ENCODE data around the gene LZTS2.

Gene LZTS2

DNA sequence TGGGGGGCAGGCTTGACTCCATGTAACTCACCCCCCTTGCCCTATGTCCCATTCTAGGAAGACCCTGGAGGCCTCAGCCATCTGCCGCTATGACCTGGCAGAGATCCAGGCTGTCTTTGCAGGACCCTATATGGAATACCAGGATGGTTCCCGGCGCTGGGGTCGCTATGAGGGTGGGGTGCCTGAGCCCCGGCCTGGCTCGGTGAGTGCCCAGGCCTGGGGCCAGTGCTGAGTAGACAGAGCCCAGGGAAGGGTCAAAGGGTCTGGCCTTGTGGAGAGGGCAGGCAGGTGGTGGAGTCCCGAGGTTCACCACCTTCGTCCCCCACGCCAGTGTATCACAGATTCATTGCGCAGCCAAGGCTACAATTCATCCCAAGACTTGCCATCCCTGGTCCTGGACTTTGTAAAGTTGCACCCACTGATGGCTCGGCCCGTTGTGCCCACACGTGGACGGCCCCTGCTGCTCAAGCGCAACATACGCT is 19.8 kb upstream of the LZTS2 start:
- DNase-seq = no peak

DNA sequence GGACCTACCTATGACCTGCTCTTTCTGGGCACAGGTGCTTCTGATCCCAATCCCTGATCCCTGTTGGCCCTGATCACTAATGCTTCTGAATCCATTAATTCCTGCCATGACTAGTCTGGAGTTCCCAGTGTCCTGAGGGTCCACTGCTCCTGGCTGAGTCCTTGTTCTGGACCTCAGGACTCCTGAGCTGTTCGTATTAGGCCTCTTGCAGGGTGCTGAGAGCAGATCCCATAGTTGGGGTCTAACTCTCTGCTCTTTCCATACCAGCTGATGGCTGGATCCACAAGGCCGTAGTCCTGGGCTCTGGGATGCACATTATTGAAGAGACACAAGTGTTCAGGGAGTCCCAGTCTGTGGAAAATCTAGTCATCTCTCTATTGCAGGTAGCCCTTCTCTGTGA is 19.3 kb upstream of the LZTS2 start:
- no peak for DNase-seq

DNA sequence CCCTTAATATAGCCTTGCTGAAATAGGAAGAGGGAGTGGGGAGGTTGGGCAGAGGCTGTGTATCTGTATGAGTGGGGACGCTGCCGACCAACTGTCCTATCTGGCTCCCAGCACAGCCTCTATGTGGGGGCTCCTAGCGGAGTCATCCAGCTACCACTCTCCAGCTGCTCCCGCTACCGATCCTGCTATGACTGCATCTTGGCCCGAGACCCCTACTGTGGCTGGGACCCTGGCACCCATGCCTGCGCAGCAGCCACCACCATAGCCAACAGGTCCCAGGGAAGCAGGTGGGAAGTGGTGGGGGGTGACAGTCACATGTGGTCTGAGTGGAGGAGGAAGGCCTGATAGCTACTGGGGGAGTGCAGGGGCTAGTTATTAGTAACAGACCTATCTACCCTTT is 18.9 kb upstream of the LZTS2 start:
- DNase-seq = no peak

DNA sequence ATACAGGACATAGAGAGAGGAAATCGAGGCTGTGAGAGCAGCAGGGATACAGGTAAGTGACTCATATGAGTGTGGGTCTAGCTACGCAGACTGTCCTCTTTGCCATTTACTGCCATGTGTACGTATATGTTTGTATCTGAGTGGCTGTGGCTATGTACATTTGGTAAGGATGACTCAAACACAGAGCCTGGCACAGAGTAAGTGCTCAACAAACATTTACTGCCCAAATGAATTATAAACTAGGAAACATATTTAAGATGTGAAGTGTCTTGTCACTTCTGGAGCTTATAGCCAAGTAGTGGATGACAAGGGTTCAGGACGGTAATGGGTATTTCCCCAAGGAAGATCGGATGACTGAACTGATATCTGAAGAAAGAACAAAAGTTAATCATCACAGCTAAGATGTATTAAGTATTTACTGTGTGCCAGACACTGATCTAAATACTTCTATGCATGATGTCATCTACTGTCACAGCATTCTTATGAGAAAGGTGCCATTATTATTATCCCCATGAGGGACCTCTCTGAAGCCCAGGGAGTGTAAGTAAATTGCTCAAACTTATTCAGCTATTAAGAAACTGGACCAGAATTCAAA is 18.3 kb upstream of the LZTS2 start:
- no peak for DNase-seq

DNA sequence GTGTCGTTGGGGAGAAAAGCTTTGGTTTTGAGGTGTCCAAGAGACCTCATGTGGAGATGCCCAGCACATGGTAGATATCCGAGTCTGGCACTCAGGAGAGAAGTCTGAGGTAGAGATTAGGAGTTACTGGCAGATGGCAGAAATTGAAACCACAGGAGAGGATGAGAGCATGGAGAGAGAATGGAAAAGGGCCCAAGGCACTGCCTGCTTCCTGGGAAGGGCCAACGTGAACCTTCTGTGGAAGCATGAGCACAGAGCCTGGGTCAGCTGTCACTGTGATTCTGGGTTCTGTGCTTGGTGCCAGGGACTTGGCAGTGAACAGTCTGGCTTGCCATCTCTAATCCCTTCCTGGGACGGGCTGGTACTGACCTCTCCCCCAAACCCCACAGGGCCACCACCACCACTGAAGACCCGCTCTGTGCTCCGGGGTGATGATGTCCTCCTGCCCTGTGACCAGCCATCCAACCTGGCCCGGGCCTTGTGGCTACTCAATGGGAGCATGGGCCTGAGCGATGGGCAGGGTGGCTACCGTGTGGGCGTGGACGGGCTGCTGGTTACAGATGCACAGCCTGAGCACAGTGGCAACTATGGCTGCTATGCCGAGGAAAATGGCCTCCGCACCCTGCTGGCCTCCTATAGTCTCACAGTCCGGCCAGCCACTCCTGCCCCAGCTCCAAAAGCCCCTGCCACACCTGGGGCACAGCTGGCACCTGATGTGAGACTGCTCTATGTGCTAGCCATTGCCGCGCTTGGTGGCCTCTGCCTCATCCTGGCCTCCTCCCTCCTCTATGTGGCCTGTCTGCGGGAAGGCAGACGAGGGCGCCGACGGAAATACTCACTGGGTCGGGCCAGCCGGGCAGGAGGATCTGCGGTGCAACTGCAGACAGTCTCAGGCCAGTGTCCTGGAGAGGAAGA is 16.4 kb upstream of the LZTS2 start:
- DNase-seq = peak; percentile 15 to 56

DNA sequence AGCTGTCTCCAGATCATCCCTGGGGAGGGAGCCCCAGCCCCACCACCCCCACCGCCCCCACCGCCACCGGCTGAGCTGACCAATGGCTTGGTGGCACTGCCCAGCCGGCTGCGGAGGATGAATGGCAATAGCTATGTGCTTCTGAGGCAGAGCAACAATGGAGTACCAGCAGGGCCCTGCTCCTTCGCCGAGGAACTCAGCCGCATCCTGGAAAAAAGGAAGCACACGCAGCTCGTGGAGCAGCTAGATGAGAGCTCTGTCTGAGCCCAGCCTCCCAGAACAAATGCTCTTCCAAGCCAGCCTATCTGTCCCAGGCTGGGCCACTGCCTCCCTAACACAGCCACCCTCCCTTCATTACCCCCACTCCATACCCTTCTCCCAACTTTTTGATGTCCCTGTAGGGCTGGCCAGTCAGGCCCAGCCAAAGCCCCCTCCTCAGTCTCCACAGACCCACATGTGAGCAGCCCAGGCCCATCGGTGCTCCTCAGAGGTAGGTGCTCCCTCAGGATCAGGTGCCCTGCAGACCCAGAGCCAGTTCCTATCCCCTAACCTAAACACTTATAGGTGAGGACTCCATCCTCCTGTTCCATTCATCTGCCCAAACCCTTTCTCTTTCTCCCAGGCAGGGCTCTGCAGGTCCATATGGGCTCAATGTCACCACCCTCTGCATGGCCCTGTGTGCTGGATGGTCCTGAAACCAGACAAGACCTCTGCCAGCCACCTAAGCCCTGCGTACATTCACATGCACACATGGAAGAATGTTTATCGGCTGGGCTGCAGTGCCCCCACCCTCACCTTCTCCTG is 15.5 kb upstream of the LZTS2 start:
- DNase-seq = no peak

DNA sequence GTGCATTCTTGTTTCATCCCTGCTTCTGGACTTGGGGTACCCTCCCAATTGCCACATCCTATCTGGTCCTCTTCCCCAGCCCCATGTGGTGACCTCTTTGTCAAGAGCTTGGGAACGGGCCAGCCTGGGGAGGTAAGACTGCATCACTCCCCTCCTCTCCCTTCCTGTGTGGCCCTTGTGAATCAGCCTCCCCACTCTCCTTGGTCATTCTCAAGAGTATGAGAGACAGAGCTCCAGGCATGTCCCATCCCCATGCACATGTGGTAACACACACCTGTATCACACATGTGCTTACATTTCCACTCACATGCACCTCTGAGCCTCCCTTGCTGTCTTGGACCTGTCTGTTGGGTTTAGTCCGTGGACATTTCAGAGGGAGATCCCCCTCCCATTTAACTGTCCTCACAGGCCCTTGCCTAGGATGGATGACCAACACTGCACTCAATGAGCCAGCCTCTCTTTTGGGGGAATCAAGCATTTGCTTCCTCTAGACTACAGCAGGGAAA is 14.9 kb upstream of the LZTS2 start:
- no peak for DNase-seq

DNA sequence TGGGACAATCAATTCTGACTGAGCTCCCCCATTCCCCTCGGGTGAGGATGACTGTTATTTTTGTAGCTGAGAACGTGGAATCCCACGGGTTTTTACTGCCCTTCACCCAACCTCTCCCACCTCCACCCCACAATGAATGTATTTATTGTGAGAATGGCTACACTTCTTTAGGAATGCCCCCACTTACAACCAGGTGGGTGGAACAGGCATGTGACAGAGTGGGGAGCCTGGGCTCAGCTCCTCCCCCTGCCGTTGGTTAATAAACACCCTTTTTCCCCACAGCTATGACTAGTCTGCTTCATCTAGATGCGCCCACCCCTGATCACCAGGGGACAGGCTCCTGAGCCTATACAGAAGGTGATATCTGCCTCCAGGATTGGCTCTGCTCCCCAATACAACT is 14.3 kb upstream of the LZTS2 start:
- DNase-seq = no peak

DNA sequence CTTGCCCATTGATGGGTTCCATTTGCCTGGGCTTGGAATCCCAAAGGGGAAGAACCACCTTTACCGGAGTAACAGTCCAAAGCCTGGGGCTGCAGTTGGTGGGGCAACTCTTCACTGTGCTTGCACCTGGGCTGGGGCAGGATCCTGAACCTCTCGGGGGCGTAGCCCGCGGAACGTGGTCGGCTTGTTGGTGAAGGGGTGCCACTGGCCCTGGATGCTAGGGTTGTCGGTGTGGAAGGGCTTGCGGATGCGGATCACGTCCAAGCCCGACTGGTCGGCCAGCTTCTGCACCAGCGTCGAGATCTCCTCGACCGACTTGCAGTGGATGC is 13.0 kb upstream of the LZTS2 start:
- no peak for DNase-seq

DNA sequence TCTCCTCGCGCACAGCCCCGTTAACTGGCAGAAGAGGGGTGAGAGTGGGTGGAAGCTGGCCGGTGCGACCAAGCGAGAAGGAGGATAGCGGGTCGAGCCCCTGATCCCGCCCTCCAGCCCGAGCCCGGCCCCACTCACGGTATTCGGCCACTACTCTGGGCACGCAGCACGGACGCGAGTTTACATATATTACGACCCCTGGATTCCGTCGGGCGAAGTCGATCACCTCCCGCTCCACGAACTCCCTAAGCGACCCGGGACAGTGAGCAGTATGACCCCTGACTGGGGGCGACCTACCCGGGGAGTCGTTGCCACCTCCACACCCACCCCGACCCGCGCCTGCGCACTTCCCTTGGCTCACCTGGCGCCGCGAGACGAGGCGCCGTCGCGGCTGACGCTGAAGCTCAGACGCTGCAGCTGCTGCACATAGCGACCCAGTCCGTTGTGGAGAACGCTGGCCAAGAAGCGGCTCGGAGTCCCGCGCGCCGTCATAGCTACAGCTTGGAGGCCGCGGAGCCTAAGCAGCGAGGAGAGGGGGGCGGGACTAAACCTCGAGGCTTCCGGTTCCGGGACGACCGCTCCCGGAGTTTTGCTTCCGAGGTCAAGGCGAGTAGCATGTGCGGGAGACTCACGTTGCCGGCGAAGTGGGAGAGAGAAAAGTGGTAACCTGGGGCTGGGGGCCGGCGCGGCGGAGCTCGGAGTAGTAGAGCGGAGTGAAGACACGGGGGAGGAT is 12.5 kb upstream of the LZTS2 start, which contains the start of the genes MRPL43 and TWNK:
TSS of gene MRPL43 (minus strand) at position 546 of the 733 bp plus-strand sequence. CDS start at position 492, 54 bp downstream.
TSS of gene TWNK (plus strand) at position 592 of the 733 bp plus-strand sequence. CDS start 668 bp downstream, outside the sequence.
- DNase-seq = peak; percentile 38 to 70

DNA sequence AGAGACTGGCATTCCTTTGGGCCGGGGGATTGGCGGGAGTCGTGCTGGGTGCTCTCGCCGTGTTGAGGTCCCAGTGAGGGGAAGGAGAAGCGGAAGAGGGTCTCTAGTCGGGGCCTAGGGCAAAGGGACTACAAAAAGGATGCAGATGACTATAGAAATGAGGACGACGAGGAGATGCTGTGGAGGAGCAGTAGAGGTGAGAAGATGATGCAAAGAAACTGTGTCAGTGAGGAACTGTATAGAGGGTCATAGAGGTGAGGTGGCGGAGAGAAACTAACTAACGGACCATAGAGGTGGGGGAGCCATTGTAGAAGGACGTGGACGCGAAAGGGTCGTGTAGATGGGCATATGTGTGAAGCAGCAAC is 11.9 kb upstream of the LZTS2 start:
- no peak for DNase-seq

DNA sequence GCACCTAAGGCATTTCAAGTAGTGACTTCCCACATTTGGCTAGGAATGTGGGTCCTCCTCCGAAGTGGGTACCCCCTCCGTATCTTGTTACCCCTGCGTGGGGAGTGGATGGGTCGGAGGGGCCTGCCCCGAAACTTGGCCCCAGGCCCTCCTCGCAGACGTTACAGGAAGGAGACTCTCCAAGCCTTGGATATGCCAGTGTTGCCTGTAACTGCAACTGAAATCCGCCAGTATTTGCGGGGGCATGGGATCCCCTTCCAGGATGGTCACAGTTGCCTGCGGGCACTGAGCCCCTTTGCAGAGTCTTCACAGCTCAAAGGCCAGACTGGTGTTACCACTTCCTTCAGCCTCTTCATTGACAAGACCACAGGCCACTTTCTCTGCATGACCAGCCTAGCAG is 11.4 kb upstream of the LZTS2 start:
- no peak for DNase-seq

DNA sequence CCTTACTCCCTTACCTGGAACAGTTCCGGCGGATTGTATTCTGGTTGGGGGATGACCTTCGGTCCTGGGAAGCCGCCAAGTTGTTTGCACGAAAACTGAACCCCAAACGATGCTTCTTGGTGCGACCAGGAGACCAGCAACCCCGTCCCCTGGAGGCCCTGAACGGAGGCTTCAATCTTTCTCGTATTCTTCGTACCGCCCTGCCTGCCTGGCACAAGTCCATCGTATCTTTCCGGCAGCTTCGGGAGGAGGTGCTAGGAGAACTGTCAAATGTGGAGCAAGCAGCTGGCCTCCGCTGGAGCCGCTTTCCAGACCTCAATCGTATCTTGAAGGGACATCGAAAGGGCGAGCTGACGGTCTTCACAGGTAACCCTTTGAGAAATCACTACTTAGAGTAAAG is 10.5 kb upstream of the LZTS2 start:
- no peak for DNase-seq

DNA sequence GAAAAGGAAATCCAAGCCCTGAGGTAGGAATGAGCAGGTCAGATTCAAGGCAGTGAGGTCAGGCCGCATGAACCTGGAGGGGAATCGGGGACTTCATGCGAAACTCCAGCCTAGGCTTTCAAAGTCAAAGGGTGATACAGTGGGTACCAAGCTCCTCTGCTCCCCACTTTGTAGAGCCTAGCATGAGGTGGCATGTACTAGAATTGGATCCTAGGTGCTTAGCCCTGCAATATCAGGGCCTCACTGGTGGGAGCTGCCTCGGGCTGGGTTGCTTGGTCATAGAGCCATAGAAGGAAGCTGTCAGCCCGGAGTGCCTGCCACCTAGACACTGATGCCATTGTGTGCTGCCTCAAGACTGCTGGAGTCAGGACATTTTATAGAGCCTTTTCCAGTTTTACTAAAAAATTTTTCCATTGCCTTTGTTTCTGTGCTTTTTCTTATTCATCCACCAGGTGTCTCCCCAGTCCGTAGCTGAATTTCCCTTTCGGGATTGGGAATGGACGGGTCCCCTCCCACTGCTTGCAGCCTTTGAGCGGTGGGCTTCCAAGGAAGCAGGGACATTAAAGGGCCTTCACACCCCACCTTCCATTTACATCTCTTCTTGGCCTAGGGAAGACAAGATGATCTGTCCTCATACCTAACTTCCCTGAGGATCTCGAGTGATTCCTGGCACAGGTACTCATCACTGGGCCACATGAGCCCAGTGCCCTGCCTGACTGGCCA is 5.5 kb upstream of the LZTS2 start:
- no peak for DNase-seq

DNA sequence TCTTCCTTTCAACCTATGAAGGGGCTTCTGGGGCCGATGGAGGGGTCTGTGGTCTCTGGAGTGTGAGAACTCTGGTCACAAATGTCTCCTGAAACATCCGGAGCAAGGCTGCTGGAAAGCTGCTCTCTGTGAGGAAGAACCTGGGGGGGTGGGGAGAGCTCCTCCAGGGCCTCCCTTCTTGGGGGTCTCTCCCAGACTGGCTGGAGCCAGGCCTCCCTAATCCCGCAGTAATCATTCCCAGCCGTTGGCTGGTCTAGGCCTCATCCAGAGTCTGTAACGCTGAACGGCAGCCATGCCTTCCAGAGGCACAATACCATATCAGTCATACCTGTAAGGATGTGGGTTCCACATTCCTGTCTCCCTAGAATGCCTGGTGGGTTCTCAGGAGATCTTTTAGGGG is 4.4 kb upstream of the LZTS2 start:
- no peak for DNase-seq

DNA sequence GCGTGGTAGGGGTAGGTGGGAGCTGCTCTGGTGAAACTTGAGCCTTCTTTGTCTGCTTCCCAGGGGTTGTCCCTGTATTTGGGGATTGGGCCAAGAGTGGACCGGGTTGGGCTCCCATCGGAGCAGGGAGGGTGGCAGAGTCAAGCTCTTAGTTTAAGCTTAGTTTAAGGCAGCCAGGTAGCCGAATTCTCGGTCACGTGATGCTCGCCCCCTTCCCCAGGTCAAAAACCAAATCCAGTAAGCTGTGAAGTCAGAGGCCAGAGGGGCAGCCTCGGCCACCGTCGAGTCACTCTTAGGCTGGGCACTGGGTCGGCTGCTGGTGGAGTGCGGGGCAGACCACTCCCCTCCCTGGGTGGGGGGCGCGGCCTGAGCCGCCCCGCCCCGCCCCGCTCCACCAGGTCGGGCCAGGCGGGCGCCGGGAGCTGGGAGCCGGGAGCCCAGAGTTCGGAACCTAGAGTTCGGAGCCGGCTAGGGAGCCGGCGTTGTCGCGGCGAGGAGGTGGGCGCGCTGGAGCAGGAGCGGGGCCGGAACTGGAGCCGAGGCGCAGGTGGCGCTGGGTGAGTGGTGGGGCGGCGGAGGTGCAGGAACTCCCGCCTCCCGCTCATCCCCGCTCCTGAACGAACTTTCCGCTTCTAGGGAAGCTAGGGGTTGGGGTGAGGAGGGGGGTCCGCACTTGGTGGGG is 2.8 kb upstream of the LZTS2 start:
- no peak for DNase-seq

DNA sequence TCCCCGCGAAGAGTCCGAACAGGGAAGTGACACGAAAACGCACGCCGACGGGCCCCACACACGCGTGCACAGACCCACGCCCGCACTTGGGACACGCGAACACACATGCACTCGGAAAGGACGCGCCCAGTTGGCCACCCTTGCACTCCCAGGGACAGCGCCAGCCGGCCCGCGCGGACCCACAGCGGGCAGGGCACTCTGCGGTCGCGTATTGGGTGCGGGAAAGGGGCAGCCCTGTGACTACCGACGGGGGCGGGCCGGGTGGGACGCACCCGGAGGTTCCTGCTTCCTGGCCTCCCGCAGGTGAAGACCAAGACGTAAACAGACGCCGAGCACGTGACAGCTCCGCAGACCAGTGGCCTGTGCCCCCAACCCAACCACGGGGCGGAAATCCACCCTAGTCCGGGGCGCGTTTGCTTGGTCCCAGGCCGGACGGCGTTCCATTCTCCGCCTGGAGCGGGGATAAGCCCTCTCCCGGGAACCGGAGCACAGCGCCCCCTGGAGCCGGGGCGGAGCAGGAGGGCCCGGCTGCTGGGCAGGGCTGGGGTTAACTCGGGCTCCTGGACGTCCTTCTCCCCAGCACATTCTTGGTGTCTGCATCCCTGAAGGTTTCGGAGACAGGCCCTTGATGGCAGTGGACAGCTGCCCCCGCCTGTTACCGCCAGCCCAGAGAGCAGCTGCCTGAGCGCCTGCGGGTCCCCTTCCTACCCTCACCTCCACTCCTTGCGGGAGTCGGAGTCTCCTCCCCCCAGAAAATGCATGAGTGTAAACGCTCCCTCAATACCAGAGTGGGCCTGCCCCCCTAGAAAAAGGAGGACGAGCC is 2.0 kb upstream of the LZTS2 start:
- peak in 1 of 2 experiments; percentile 25 for DNase-seq

DNA sequence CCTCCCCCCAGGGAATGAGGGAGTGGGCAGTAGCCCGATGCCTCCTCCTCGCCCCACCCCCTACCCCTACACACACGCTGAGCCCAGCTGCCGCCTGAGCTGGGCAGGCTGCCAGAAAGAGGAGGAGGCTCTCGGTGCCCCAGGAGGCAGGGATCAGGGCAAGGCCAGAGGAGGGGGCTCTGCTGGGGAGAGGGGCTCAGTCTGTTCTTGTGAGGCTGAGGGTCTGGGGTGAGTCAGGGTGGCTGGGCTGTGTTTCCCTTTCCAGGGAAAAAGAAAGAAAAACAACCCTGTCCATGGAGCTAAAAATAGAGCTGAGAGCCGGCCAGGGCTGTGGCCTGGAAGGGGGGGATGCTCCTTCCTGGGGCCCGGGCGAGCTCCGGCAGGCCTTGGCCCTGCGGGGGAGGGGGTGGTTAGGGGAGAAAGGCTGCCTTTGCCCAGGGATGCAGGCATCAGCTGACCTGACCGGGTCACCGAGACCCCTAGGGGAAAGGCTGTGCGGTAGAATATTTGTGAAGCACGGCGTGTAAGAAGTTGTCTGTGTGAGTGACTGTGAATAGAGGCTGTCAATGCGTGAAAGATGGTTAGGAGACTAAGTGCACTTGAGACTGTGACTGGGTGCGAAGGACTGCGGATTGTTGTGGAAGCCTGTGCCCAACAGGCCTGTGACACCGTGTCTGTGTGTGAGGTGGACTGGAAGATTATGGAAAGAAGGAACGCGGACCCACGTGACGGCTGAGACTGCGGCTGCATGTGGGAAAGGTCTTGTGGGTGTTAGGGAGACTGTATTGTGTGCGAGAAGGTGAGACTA is 1.2 kb upstream of the LZTS2 start:
- DNase-seq = peak; percentile 63 to 64

DNA sequence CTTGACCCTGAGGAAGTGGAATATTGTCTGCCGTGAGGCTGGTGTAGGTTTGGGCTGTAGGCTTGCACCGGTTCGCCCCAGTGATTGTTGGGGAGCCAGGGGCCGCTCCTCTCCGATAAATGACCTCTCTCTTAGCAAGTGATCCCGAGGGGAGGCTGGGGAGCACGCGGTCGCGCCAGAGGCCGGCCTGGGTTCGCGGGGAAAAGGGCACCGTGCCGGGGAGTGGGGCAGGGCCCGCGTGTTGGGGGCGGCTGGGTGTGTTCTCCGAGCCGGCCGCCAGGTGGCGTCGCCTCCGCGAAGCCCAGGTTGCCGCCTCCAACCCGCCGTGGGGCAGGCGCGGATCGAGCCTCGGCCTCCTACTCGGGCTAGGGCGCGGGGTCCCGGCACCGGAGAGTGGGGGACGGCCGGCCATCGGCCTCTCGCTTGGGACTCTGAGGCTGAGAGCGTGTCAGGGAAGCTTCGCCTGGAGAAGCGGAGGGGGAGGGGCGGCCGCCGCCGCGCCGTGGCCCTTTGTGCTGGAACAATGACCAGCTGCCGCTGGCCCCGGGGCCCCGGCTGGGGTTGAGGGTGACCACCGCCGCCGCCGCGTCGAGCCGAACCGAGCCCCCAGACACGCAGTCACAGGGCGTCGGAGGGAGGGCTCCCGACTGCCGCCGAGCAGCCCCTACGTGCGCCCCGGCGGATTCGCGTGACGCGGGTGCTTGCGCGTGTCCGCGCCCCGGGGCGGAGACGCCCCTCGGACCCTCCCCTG is 442 bp upstream of the LZTS2 start:
- DNase-seq = peak in 1 of 2 experiments; percentile 34
